Astrocyte of the cerebellum (primary cell): Measurements from ENCODE around the gene FOXC2.

Experiments
- DNase-seq: peaks from one replicate; pipeline ENCODE4 v3.0.0-alpha.2; 2011; ENCODE audit warnings: low read depth
- H3K4me3 ChIP-seq: 2 replicates; pipeline ENCODE4 v1.5.1; 2011; ENCODE audit warnings: mild to moderate bottlenecking, low read depth, low read length, moderate library complexity
- CTCF ChIP-seq: IDR thresholded peaks from 2 replicates; pipeline ENCODE4 v1.5.1; 2012; ENCODE audit warnings: low read length, low read depth, moderate library complexity, mild to moderate bottlenecking; ENCODE audit errors: missing control alignments
- in situ Hi-C: cut with HindIII; loops from 2 replicates; pipeline ENCODE4 v1.10.0; 2017; ENCODE audit warnings: low sequenced_read_pairs

FOXC2 gene

GRCh38 chr16:86567701-86568581 lies 1.3 kb downstream of the FOXC2 start:
- no peak for DNase-seq
- peak overlapping the region; percentile 74 for H3K4me3 ChIP-seq
- in situ Hi-C loops = loop anchor here (25.0 kb wide), 2 partner anchors 469 to 694 kb away; no protein-coding TSS in a partner anchor
- TF ChIP-seq CTCF = no peak

- peak overlapping the region; percentile 74 for H3K4me3 ChIP-seq
- DNase-seq = no peak
- no peak for TF ChIP-seq CTCF
- in situ Hi-C loops = loop anchor here (25.0 kb wide), 2 partner anchors 468 to 693 kb away; no protein-coding TSS in a partner anchor
These were observed 2.3 kb downstream of the FOXC2 start for GRCh38 chr16:86568677-86569623.

- in situ Hi-C loops = loop anchor here (25.0 kb wide), 2 partner anchors 467 to 692 kb away; no protein-coding TSS in a partner anchor
- TF ChIP-seq CTCF = no peak
- DNase-seq = no peak
- peak overlapping the region; percentile 74 for H3K4me3 ChIP-seq
These were observed 3.2 kb downstream of the FOXC2 start for GRCh38 chr16:86569701-86570447.

GRCh38 chr16:86570558-86571529 lies 4.2 kb downstream of the FOXC2 start:
- DNase-seq = no peak
- H3K4me3 ChIP-seq = peak overlapping the region; percentile 74
- in situ Hi-C loops = loop anchor here (25.0 kb wide), 2 partner anchors 466 to 691 kb away; no protein-coding TSS in a partner anchor

GRCh38 chr16:86571530-86571915 lies 4.9 kb downstream of the FOXC2 start:
- H3K4me3 ChIP-seq = peak overlapping the region; percentile 74
- DNase-seq = no peak
- in situ Hi-C loops = loop anchor here (25.0 kb wide), 2 partner anchors 466 to 691 kb away; no protein-coding TSS in a partner anchor
- no peak for TF ChIP-seq CTCF

More at GRCh38 chr16:86570558-86571529, 4.2 kb downstream of the FOXC2 start:
- no peak for TF ChIP-seq CTCF
